ENCODE results near the gene SYNDIG1.
A peak's percentile ranks its signal among the peaks of the same experiment; 100 is the strongest.

Gene SYNDIG1

DNA sequence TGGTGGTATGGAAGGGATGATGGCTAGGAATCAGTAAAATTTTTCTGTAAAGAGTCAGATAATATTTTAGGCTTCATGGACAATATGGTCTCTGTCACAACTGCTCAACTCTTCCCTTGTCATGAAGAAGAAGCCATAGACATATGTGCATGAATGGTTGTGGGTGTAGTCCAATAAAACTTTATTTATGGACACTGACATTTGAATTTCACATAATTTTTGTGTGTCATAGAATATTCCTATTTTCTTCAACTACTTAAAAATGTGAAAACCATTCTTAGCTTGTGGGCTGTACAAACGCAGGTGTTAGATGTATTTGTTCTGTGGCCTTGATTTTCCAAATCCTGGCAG is 59.9 kb downstream of the SYNDIG1 start:
- no peak for DNase-seq

DNA sequence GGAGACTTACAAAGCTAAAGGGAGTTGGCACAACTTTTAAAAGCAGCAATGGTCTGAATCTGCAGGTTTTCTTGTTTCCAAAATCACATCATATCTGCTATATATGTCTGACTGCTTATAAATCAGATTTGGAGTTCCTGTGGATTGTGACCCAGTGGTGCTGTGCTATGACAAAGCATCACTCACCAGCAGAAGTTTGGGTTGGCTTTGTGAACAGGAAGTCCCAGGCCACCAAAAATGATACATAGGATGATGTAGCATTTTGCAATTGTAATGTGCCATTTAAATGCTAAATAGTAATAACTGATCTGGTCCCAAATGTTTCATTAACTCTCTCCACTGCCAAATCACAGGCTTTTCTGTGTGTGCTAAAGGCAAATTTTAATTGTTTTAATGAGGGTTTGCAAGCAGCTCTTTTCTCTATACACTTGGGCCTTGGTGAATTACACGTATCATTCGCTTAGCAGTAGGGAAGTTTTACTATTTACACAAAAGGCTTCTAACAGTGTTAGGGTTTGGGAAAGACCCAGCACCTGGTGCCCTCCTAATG is 60.8 kb downstream of the SYNDIG1 start:
- peak in 2 of 4 experiments; percentile 1 to 7 for DNase-seq

DNA sequence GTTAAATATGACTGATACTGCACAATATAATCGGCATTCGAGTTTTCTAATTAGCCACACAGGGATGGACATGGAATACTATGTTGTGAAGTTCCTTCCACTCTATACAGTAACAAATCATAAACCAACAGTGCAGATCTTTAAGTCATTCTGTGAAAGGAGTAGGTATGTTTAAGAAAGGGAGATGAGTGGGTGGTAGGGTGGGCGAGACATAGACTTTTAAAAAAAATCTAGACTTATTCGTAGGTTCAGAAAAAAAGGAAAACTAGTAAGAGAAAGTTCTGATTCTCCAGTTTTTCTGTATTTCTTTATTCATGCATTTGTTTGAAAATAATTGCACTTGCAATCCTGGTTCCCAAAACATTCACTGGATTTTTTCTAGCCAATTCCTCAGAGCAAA is 61.8 kb downstream of the SYNDIG1 start:
- DNase-seq: no peak

DNA sequence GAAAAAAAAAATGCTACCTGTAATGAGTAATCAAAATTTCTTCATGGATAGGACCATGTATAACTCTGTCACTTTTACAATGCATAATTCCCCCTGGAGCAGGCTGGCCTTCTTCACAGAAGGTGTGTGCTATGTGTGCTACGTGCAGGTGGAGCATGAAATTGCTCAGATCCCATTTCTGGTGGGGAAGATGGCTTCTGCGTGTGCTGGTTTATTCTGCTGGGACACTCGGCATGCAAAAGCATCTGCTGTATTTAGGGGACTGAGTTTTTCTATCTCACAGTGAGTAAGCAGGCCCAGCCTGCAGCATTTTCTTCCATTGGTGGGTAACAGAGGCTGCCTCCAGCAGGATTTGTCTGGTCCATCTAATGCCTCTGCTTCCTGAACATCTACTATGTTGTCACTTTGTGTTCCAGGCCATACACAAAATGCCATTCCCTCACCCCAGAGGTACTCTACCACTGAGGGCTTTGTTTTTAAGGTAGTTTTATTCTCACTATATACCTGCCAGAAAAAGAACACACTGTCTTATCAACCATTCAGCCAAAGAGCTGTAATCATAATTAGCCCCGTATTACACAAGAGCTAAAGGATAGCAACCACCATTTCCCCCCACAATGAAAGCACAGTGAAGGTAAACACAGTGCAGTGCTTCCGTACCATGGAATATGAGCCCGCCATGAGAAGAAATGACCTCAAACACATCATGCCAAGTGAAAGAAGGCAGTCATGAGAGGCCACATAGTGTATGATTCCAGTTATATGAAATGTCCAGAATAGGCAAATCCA is 62.4 kb downstream of the SYNDIG1 start:
- DNase-seq: no peak

DNA sequence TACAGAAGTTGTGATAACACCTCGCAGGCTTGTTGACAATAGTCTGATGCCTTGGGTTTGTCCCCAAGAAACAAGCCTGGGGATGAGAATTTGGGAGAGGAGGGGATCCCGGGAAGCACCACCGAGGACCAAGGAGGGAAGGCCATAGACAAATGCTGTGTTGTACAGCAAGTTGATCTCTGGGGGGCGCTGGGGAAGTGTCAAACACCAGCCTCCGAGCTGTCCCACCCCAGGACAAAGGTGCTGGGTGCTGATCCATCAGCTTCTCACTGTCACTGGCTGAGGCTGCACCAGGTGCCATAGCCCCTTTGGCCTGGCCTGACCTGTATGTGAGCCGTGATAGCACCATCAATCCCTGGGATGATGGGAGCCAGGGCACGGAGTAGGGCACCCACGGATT is 64.0 kb downstream of the SYNDIG1 start:
- no peak for DNase-seq

DNA sequence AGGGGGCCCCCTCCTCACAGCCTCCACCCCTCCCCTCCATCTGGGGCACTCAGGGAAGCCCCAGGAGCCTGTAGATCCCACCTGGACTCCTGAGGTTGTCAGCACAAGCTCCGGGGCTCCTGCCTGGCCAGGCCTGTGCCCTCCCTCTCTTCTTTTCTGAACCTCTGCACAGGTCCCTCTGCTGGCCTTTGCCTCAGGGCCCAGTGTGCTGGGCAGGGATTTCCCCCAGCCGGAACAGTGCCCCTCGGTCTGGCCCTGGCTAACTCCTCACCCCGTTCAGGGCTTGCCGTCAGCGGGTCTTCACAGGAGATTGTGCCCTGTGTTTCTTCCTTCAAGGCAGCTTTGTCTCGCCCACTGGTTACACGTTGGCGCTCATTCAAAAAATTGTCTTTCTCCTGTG is 64.9 kb downstream of the SYNDIG1 start:
- DNase-seq: no peak

DNA sequence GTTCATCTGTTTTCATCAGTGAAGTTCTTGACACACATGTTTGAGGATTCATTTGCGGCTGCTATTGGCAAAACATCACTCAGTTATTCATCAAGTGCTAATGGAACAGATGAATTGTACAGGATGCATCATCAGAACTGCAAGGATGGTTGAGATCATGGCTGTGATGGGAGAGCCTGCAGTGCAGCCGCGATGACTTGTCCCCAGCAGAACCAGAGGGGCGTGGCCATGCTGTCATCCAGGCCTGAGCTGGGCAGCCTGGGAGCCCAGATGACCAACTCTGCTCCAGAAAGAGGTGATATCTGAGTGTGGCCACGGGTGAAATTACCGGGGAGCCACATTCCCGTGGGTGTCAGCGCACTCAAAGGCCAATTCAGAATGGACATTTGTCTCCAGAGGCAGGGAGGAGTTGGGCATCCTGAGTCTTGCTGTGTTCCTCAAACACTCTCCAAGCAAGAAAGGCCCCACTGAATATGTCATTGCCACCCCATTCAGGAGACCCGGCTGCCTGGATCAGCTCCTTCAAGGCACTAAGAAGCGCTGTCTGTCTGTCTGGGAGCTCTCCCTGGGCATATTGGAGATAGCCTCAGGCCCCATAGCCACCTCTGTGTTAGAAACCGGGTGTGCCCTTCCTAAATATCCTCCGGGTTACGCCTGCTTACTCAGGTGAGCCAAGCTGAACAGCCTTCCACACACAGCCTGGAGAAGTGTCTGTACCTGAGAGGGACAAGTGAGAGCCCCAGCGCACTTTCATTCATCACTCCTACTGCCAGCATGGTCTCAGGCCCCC is 66.7 kb downstream of the SYNDIG1 start:
- DNase-seq: no peak

DNA sequence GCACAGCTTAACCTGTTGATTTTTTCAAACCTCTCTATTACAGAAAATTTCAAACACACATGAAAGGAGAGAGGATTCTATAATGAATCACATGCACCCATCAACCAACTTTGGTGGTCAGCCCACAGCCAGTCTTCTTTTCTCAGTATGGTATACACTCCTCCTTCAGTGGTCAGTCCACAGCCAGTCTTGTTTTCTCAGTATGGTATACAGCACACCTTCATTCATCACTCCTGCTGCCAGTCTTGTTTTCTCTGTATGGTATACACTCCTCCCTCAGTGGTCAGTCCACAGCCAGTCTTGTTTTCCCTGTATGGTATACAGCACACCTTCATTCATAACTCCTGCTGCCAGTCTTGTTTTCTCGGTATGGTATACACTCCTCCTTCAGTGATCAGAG is 67.8 kb downstream of the SYNDIG1 start:
- DNase-seq: no peak

DNA sequence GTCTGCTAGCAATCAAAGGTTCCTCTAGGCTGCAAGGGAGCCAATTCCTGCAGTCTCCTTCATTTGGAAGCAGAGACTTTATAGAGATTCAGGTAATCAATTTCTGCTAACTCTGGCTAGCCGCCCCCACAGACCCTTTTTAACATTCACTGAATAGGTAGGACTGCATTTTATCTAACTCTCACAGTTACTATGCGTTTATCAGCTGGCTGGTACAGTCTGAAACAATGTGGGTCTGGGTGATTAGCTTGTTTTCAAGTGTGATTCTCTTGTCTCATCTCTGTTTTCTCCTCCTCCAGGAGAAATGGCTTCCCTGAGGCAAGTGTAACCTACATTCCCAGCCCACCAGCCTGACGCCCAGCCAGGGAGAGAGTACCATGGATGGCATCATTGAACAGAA is 73.3 kb downstream of the SYNDIG1 start:
- DNase-seq: no peak

DNA sequence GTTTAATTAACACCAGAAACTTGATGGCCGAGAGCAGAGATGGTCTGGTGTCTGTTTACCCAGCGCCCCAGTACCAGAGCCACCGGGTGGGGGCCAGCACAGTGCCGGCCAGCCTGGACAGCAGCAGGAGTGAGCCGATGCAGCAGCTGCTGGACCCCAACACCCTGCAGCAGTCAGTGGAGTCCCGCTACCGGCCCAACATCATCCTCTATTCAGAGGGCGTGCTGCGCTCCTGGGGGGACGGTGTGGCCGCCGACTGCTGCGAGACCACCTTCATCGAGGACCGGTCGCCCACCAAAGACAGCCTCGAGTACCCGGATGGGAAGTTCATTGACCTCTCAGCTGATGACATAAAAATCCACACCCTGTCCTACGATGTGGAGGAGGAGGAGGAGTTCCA is 73.7 kb downstream of the SYNDIG1 start:
- no peak for DNase-seq

DNA sequence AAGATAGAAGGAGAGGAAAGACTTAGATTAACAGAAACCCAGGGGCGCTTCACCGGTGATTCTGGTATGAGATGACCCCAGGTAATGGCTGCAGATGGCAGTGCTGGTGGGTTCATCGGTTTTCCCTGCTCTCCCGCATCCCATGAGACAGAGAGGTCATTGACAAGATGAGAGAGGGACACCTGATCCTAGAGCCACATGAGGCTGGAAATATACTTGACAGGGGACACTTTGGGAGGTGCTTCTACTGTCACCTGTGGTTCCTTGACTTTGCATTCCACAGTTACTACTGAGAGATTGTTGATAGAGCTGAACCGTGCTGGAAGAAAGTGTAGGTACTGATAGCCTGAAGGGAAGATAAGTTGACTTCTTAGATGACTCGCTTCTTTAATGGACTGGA is 74.3 kb downstream of the SYNDIG1 start:
- no peak for DNase-seq

DNA sequence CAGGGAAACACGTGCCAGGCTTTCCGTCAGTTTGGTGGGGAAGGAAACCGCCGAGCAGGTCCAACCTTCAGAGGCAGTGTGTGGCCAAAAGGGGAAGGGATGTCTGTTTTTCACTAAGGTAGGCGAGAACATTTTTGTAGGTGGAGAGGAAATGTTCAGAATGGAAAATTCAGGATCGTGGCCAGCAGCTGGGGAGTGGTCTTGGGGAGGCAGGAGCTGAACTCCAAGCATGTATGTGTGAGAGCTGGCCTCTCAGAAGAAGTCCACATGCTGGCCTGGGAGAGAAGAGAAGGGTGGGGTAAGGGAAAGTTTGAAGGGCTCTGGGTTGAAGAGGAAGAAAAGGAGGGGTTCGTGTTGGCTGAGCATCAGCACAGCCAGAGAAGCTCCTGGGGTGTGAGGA is 74.9 kb downstream of the SYNDIG1 start:
- no peak for DNase-seq

DNA sequence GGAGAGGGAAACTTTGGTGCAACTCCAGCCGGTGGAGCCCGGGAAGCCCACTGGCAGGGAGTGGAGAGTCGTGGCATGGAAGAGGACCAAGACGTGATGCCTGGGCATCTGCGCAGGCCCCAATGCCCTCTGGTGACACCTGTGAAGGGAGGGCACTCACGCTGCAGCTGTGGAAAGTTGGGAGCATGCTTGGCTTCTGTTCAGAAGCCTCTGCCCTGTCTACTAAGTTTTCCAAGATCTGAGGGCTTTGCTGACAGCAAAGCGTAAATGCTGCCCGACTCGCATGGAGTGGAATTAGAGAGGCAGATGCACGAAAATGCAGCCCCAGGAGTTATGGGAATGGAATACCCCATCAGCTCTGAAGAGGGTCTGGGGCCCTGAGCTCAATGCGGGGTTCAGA is 75.7 kb downstream of the SYNDIG1 start:
- no peak for DNase-seq

DNA sequence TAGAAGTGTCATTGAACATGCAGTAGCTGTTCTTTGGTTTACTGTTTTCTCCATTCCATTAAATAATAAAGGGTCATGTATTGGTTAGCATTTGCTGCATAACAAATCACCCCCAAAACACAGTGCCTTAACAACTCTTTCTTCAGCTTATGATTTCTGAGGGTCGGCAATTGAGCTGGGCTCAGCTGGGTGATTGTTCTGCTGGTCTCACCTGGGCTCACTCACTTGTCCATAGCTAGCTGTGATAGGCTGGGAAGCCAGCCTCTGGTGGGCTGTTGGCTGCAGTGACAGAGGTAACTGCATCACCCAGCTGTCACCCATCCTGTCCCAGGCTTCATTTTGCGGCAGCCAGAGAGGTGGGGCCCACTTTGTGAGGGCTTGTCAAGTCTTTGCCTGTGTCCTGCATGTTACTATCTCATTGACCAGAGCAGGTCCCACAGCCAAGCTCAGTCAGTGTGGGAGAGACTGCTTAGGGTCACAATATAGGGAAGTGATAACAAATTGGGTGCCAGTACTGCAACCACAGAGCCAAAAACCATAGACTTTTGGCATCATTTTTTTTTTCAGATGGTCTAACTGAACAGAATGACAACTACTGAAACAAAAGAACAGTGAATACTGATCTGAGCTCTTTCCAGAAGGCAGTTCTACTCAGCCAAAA is 76.9 kb downstream of the SYNDIG1 start:
- DNase-seq: no peak

DNA sequence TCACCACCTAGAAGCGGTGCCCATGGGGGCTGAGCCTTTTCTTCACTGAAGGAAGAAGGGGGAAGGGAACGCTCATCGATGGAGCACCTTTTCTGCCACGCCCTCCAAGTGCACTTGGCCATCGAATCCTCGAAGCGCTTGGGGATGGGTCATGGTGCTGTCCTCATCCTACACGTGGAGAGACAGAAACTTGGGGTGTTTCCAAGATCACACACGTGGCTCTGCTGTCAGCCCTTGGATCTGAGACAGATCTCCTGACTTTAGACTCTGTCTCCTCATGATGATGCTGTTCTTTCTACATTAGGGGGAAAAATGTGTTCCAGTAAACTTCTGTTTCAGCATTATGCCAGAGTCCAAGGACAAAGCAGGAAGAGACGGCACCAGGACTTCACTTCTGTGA is 78.5 kb downstream of the SYNDIG1 start:
- DNase-seq: no peak

DNA sequence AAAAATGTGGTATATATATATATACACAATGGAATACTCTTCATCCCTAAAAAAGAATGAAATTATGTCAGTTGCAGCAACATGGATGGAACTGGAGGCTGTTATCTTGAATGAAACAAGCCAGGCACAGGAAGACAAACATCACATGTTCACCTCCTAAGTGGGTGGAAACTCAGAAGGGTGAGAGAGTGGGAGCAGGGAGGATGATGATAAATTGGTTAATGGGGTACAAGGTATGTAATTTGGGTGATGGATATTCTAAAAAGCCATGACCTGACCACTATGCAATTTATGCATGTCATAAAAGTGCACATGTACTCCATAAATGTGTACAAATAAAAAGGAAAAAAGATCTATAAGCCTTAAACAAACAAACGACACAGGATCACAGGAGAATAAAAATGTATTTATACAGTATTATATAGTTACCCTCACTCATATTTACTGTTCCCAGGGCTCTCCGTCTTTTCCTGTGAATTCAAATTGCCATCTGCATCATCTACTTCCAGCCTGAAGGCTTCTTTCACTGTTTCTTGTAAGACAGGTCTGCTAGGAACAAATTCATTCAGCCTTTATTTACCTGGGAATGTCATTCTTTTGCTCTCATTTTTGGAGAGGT is 89.8 kb downstream of the SYNDIG1 start:
- DNase-seq: no peak

DNA sequence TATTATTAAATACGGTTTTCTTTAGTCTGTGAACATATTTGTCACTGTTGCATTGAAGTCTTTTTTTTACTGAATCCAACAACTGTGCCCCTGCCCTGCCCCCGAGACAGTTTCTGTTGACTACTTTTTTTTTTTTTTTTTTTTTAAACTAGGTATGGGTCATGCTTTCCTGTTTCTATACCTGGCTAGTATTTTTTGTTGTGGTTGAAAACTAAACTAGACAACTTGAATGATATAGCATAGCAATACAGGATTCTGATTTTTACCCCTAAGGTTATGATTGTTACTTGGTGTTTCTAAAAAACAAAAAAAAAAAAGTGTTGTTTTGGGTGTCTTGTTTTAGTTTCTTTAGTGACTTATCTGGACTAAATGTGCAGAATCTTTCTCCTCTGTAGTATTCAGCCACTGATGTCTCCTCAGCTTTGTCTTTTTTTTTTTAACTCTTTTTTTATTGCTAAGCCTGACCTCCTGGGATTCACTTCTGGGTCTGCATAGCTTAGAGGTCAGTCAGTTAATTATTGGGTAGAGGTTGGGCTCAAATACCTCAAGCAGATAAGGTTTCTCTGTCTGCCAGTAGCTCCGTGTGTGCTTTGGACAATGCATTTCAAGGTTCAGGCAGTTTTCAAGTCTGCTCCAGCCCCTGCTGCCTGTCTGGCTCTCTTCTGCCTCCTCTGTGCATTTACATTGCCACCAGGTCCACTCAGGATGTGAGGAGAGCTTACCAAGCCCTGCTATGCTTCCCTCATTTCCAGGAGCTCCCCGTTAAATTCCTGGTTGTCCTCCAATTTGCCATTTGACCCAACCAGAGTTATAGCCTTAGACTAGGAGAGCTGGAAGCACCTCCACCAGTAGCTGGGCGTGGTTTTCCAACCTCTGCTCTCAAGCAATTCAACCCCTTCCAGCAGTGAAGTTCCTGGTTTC is 91.4 kb downstream of the SYNDIG1 start:
- DNase-seq: no peak

DNA sequence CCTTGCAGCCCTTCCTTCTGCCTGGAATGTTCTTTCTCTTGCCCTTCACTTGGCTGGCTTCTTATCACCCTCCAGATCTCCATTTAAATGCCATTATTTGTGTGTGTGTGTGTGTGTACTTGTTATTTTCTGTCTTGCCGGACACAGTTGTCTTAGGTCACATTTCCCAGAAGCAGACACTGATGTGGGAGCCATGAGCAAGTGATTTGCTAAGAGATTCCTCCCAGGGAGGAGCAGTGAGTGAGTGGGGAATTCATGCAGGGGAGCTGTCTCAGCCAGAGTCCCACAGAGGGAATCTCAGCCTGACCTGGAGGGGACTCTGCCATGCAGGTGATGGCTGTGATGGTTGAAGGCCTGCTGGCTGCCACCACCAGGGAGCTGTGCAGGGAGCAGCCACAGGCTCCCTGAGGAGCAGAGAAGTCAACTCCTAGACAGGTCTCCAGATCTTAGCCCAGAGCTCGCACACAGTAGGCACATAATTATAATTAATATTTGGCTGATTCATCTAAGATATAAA is 96.5 kb downstream of the SYNDIG1 start:
- no peak for DNase-seq

DNA sequence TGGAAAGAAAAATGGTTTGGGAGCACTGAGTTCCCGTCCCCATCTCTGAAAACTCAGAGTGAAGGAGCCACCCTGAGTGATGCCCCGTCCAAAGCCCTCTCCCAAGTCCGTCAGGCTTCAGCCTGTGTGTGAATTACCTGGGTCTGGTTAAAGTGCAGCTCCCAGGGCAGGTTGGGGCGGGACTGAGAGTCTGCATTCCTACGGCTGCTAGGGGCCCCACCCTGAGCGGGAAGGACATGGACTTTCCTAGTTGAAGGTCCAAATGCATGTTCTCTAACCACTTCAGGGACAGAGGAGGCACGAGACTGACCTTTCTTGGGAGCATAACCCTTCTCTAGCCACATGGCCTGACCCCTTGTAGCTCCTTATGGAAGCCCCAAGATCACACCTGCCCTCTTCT is 97.2 kb downstream of the SYNDIG1 start:
- no peak for DNase-seq

DNA sequence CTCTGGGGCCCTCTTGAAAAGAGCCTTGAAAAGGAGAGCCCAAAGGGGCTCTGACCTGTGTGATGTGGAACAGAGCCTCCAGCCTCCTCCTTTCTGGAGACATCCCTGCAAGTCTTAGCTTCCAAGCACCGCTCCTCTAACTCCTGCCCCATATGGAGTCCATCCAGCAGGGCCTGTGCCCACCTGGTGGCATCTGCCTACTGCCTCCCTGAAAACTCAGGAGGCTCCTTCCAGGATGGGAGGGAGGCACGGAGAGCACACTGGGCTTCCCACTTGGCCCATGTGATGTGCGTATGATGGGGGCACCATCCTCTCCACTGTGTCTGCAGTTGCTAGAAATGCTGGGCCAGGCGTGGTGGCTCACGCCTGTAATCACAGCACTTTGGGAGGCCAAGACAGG is 98.1 kb downstream of the SYNDIG1 start:
- no peak for DNase-seq

DNA sequence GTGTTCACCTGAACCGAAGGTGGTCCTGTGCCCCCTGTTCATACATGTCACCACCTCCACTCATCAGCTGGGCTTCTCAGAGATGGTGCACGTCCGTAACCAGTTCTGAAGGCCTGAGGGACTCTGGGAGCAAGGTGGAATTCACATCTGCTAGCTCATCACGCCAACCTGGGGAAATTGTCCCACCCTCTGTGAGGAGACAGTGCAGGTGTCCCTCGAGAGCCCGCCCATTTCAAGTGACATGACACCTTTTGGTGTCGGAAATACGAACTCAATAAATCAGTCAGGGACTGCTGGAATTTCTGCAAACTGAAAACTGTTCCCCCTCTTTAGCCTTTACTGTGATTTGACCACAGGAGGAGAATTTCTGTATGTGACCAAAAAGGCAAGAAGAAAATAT is 99.4 kb downstream of the SYNDIG1 start:
- no peak for DNase-seq

DNA sequence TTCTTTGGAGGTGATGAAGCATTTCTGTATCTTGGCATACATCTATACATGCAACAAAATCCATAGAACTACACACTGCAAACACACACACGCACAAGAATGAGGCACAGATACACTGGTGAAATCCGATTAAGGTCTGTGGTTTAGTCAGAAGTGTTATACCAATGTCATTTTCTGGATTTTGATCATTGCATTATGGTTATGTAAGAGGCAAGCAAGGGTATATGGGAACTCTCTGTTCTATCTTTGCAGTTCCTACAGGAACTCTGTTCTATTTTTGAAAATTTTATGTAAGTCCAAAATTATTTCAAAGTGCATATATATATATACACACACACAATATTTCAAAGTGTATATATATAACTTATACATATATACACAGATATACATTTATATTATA is 101.7 kb downstream of the SYNDIG1 start:
- DNase-seq: no peak

Data from suppressor macrophage (primary cell).